Memory B cell (primary cell): ENCODE results near the gene CASP10.

Experiments used
- ATAC-seq: fragments of 150-1000 bp; cut with Tn5 transposase; 2 replicates; pipeline ENCODE4 v1.10.0; 2021; ENCODE audit warnings: low read depth, mild to moderate bottlenecking, moderate library complexity
- DNase-seq, 2 donors: peaks; one replicate each; pipeline ENCODE4 v3.0.0; 2022; ENCODE audit warnings: low spot score in 2 of 2
- H3K27ac Mint-ChIP-seq: one replicate; pipeline ENCODE4 v1.8.0; 2022; ENCODE audit warnings: mild to moderate bottlenecking, moderate library complexity, mixed read lengths
- H3K27me3 Mint-ChIP-seq: one replicate; pipeline ENCODE4 v1.8.0; 2022; ENCODE audit warnings: mixed read lengths
- H3K36me3 Mint-ChIP-seq: one replicate; pipeline ENCODE4 v1.8.0; 2022; ENCODE audit warnings: mild to moderate bottlenecking, mixed read lengths
- H3K4me1 Mint-ChIP-seq: one replicate; pipeline ENCODE4 v1.8.0; 2022; ENCODE audit warnings: mixed read lengths
- H3K4me3 Mint-ChIP-seq: one replicate; pipeline ENCODE4 v1.8.0; 2022; ENCODE audit warnings: mild to moderate bottlenecking, moderate library complexity, mixed read lengths
- H3K9me3 Mint-ChIP-seq: one replicate; pipeline ENCODE4 v1.8.0; 2022; ENCODE audit warnings: mixed read lengths

The CASP10 gene

DNA sequence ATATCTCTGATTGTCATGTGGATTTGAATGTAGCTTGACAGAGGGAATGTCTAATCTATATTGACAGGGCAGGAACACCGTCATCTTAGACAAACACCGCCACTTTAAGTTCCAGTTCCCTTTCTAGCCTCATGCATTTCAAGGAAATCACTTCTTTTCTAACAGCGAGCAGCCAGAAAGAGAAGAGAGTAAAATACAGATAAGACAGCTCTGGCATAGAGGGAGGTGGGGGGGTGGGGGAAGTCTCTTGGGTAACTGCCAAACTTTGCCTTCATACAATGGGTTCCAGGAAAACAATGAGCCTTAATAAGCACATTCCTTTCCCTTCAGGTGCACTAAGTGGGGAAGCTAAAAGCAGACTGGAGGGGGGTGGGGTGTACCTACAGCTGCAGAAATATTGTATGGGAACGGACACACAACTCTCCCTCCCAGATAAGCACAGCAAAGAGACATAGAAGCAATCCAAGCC lies 37.2 kb downstream of the CASP10 start:
- DNase-seq (no peak), ATAC-seq (peak; percentile 66)
- peaks cover 29% of the 10 kb centered on the region for H3K4me1 Mint-ChIP-seq
- peak overlapping the region; percentile 70 for H3K27ac Mint-ChIP-seq
- H3K36me3 Mint-ChIP-seq, result peaks cover 15% of the 10 kb centered on the region
- no peak overlapping the region for H3K4me3 Mint-ChIP-seq
- H3K27me3 Mint-ChIP-seq, result no peaks in the 10 kb centered on the region
- H3K9me3 Mint-ChIP-seq, result no peaks in the 10 kb centered on the region

DNA sequence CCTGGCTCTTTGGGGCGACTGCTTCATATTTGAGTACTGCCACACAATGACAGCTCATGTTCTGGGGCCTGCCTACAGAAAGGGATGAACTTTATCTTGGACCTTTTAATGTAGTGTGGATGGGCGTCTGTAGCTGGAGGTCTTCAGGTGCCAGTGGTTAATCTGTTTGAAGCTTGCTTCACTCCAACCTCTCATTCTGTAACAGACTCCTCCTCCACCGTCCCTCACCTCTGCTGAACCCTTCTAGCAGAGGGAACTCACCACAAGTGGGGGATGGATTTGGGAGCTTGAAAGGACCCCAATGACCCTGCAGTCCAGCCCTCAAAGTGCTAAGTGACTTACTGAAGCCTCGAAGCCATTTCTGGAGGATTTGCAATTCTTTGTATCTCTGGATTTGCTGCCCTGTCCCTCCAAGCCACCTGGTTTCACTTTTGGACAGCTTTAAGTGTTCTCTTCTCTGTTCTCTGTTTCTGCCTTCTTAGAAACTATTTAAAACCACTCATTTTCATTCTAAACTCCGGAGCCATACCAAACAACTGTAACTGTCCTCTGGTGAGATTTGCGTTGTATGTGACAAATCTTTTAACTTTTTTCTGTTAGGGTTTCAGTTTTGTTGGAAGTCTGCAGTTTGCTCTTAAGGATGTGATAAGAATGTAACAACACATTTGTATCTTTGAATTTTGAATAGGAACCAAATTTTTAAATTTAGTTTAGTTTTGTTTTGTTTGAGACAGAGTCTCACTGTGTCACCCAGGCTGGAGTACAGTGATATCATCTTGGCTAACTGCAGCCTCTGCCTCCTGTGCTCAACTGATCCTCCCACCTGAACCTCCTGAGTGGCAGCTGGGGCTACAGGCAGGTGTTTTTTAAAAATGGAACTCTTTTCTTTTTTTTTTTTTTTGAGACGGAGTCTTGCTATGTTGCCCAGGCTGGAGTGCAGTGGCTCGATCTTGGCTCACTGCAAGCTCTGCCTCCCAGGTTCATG lies 40.4 kb downstream of the CASP10 start:
- DNase-seq, result no peak
- Mint-ChIP-seq H3K27ac (peak overlapping the region; percentile 79), H3K4me1 (peaks cover 20% of the 10 kb centered on the region), H3K36me3 (peaks cover 5% of the 10 kb centered on the region), H3K4me3 (no peak overlapping the region), H3K9me3 (no peaks in the 10 kb centered on the region), H3K27me3 (no peaks in the 10 kb centered on the region)
- no peak for ATAC-seq

DNA sequence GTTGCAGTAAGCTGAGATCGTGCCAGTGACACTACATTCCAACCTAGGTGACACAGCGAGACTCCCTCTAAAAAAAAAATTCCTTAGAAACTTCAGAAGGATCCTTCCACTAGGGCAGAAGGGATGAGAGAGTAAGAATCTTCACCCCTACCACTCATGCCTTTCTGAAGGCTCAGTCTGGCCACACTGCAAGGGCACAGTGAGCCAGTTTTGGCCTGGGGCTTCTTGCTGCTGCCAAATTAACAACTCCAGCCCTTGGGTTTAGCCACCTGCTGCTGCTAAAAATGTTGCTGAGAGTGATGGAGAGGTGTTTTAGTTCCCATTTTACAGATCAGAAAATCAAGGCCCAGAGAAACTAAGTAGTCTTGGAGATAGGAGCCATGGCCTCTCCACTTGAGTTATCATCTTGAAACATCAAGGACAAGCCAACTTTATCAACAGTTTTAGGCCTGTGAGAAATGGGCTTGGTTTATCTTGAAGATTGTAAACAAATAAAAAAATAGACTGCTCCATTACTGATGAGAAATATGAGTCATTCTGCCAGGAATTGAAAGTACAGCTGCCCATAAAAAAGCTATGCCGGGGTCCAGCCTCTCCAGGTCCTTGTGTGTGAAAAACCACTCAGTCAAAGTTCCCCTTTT lies 45.5 kb downstream of the CASP10 start:
- Mint-ChIP-seq H3K4me1 (peaks cover 23% of the 10 kb centered on the region), H3K36me3 (no peaks in the 10 kb centered on the region), H3K27ac (no peak overlapping the region), H3K4me3 (no peak overlapping the region), H3K27me3 (no peaks in the 10 kb centered on the region), H3K9me3 (no peaks in the 10 kb centered on the region)
- DNase-seq (no peak), ATAC-seq (no peak)

GRCh38 chr2:201228912-201229290 lies 46.0 kb downstream of the CASP10 start:
- Mint-ChIP-seq H3K36me3 (no peaks in the 10 kb centered on the region), H3K9me3 (no peaks in the 10 kb centered on the region), H3K4me3 (peak overlapping the region; percentile 21), H3K4me1 (peaks cover 22% of the 10 kb centered on the region), H3K27ac (no peak overlapping the region), H3K27me3 (no peaks in the 10 kb centered on the region)
- no peak for ATAC-seq
- DNase-seq, result no peak

- Mint-ChIP-seq H3K36me3 (peaks cover 3% of the 10 kb centered on the region), H3K9me3 (no peaks in the 10 kb centered on the region), H3K4me3 (peak overlapping the region; percentile 60), H3K27ac (peak overlapping the region; percentile 77), H3K4me1 (peaks cover 32% of the 10 kb centered on the region), H3K27me3 (no peaks in the 10 kb centered on the region)
- peak; percentile 64 for ATAC-seq
- DNase-seq, result peak; percentile 89 to 93
Measured at GRCh38 chr2:201231781-201232466, 49.0 kb downstream of the CASP10 start.

DNA sequence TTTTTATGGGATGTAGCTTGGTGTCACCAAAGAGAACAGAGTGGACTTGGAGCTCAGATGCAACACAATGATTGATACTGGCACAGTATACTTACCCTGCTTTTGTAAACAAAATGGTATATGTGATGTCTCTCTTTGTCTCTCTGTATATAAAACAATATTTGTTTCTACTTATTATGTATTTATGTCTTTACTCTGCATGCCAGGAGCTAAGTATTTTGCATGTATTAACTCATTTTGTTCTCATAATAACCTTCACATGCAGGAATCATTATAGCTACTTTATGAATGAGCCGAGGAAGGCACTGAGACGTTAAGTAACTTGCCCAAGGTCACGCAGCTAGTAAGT lies 49.5 kb downstream of the CASP10 start:
- ATAC-seq, result no peak
- H3K9me3 Mint-ChIP-seq, result no peaks in the 10 kb centered on the region
- DNase-seq, result no peak
- H3K27me3 Mint-ChIP-seq, result no peaks in the 10 kb centered on the region
- peak overlapping the region; percentile 96 for H3K27ac Mint-ChIP-seq
- peaks cover 32% of the 10 kb centered on the region for H3K4me1 Mint-ChIP-seq
- peak overlapping the region; percentile 60 for H3K4me3 Mint-ChIP-seq
- peaks cover 3% of the 10 kb centered on the region for H3K36me3 Mint-ChIP-seq

DNA sequence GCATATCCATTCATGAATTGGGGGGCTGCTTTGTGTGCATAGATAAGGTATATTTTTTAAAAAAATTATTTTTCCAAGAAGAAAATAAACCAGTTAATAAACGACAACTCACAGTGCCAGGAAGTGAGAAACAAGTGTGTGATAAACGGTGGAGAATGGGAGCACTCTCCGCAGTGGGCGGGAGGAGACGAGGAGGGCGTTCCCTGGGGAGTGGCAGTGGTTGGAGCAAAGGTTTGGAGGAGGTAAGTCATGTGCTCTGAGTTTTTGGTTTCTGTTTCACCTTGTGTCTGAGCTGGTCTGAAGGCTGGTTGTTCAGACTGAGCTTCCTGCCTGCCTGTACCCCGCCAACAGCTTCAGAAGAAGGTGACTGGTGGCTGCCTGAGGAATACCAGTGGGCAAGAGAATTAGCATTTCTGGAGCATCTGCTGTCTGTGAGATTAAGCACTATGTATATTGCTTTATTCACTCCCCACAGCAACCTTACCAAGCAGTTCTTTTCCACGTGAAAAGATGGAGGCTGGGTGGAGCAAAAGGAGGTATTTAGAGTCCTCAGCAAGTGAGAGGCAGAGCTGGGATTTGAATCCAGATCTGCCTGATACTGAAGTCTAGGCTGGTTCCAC lies 50.4 kb downstream of the CASP10 start:
- no peaks in the 10 kb centered on the region for H3K9me3 Mint-ChIP-seq
- H3K27ac Mint-ChIP-seq, result peak overlapping the region; percentile 96
- no peaks in the 10 kb centered on the region for H3K27me3 Mint-ChIP-seq
- peaks cover 37% of the 10 kb centered on the region for H3K4me1 Mint-ChIP-seq
- DNase-seq (peak; percentile 51 to 70), ATAC-seq (peak; percentile 87)
- peak overlapping the region; percentile 89 for H3K4me3 Mint-ChIP-seq
- H3K36me3 Mint-ChIP-seq, result peaks cover 6% of the 10 kb centered on the region

- H3K27ac Mint-ChIP-seq, result peak overlapping the region; percentile 96
Measured at GRCh38 chr2:201233812-201234662, 51.1 kb downstream of the CASP10 start.

DNA sequence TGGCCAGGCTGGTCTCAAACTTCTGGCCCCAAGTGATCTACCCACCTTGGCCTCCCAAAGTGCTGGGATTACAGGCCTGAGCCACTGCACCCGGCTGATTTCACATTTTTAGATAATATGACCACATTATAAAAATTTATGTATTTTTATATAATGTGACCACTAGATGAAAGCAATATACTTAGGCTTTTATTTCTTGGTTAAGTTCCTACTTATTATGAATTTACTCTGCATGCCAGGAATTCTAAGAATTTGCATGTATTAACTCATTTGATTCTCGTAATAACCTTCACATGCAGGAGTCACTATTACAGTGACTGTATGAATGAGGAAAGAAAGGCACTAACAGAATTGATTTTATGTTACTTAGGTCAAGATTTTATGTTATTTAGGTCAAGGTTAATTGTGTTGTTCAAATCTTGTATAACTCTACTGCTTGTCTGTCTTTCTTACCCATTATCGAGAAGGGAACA lies 51.8 kb downstream of the CASP10 start:
- Mint-ChIP-seq H3K27ac (peak overlapping the region; percentile 96), H3K36me3 (peaks cover 11% of the 10 kb centered on the region)

More at GRCh38 chr2:201233812-201234662, 51.1 kb downstream of the CASP10 start:
- DNase-seq (peak in 1 of 2 donors; percentile 31), ATAC-seq (peak; percentile 2)
- peaks cover 6% of the 10 kb centered on the region for H3K36me3 Mint-ChIP-seq
- H3K4me1 Mint-ChIP-seq, result peaks cover 35% of the 10 kb centered on the region
- peak overlapping the region; percentile 89 for H3K4me3 Mint-ChIP-seq
- no peaks in the 10 kb centered on the region for H3K9me3 Mint-ChIP-seq
- no peaks in the 10 kb centered on the region for H3K27me3 Mint-ChIP-seq

GRCh38 chr2:201235860-201236811 lies 53.2 kb downstream of the CASP10 start:
- peak; percentile 18 for ATAC-seq
- H3K9me3 Mint-ChIP-seq, result no peaks in the 10 kb centered on the region
- peaks cover 50% of the 10 kb centered on the region for H3K4me1 Mint-ChIP-seq
- peak; percentile 52 to 67 for DNase-seq
- peaks cover 20% of the 10 kb centered on the region for H3K36me3 Mint-ChIP-seq
- peak overlapping the region; percentile 96 for H3K27ac Mint-ChIP-seq
- H3K27me3 Mint-ChIP-seq, result no peaks in the 10 kb centered on the region
- H3K4me3 Mint-ChIP-seq, result peak overlapping the region; percentile 68

More for the DNA sequence above, 51.8 kb downstream of the CASP10 start:
- ATAC-seq (no peak), DNase-seq (no peak)
- H3K4me1 Mint-ChIP-seq, result peaks cover 38% of the 10 kb centered on the region
- peak overlapping the region; percentile 89 for H3K4me3 Mint-ChIP-seq
- no peaks in the 10 kb centered on the region for H3K27me3 Mint-ChIP-seq
- no peaks in the 10 kb centered on the region for H3K9me3 Mint-ChIP-seq

GRCh38 chr2:201237486-201238123 lies 54.7 kb downstream of the CASP10 start:
- no peak overlapping the region for H3K4me3 Mint-ChIP-seq
- H3K27ac Mint-ChIP-seq, result peak overlapping the region; percentile 67
- H3K4me1 Mint-ChIP-seq, result peaks cover 46% of the 10 kb centered on the region
- H3K27me3 Mint-ChIP-seq, result no peaks in the 10 kb centered on the region
- H3K9me3 Mint-ChIP-seq, result no peaks in the 10 kb centered on the region
- no peak for ATAC-seq
- peaks cover 20% of the 10 kb centered on the region for H3K36me3 Mint-ChIP-seq
- DNase-seq, result no peak
